ENCODE data around the gene EBI3.
A peak's percentile ranks its signal among the peaks of the same experiment; 100 is the strongest.
"Not testable (repeated sequence)": the region's sequence is repeated elsewhere in the genome, so short reads cannot be mapped to it uniquely, and the experiment has no call there.

The EBI3 gene

GRCh38 chr19:4241824-4242430 lies 12.6 kb downstream of the EBI3 start:
- no peaks in the 10 kb centered on the region for H3K9me3 ChIP-seq (ENCODE audit: control insufficient read depth, low read length)
- no peak for TF ChIP-seq CTCF (IDR thresholded peaks at IDR 0.05)
- H3K36me3 ChIP-seq (ENCODE audit: control insufficient read depth, insufficient read depth, low read length) = no peaks in the 10 kb centered on the region
- H3K79me2 ChIP-seq = no peaks in the 10 kb centered on the region
- no peaks in the 10 kb centered on the region for H3K27me3 ChIP-seq (ENCODE audit: control insufficient read depth, insufficient read depth, low read length)
- H3K9ac ChIP-seq = no peak overlapping the region
- H3K4me2 ChIP-seq (ENCODE audit: low read length) = no peak overlapping the region
- no peaks in the 10 kb centered on the region for H3K4me1 ChIP-seq
- H3K27ac ChIP-seq = no peak overlapping the region
- no peak overlapping the region for H2AFZ ChIP-seq
- H3K4me3 ChIP-seq (ENCODE audit: low read depth, low read length) = no peak overlapping the region

- not testable (repeated sequence) for H3K4me1 ChIP-seq; H3K4me3 ChIP-seq (ENCODE audit: low read depth, low read length)
Measured at GRCh38 chr19:4245938-4246337, 16.6 kb downstream of the EBI3 start.

GRCh38 chr19:4246767-4247593 lies 17.7 kb downstream of the EBI3 start, which contains the start of gene YJU2:
Gene YJU2 (plus strand): TSS chr19:4247080. CDS start chr19:4247147, 67 bp downstream.
- H3K4me1 ChIP-seq = peaks cover 6% of the 10 kb centered on the region
- TF ChIP-seq CTCF (IDR thresholded peaks at IDR 0.05) = peak; percentile 55
- peak within 1 kb of the TSS; percentile 90 for H3K4me2 ChIP-seq (ENCODE audit: low read length)
- H3K9me3 ChIP-seq (ENCODE audit: control insufficient read depth, low read length) = no peaks in the 10 kb centered on the region
- peak within 1 kb of the TSS; percentile 78 for H3K9ac ChIP-seq
- no peaks in the 10 kb centered on the region for H3K36me3 ChIP-seq (ENCODE audit: control insufficient read depth, insufficient read depth, low read length)
- H3K27ac ChIP-seq = peak within 1 kb of the TSS; percentile 100
- no peaks in the 10 kb centered on the region for H3K79me2 ChIP-seq
- H3K27me3 ChIP-seq (ENCODE audit: control insufficient read depth, insufficient read depth, low read length) = no peaks in the 10 kb centered on the region
- peak within 1 kb of the TSS; percentile 100 for H2AFZ ChIP-seq
- H3K4me3 ChIP-seq (ENCODE audit: low read depth, low read length) = peak within 1 kb of the TSS; percentile 100

More at GRCh38 chr19:4245938-4246337, 16.6 kb downstream of the EBI3 start:
- not testable (repeated sequence) for H3K27ac ChIP-seq; H3K27me3 ChIP-seq (ENCODE audit: control insufficient read depth, insufficient read depth, low read length); H3K9ac ChIP-seq; H3K79me2 ChIP-seq; H3K4me2 ChIP-seq (ENCODE audit: low read length); H3K9me3 ChIP-seq (ENCODE audit: control insufficient read depth, low read length); H3K36me3 ChIP-seq (ENCODE audit: control insufficient read depth, insufficient read depth, low read length)
- H2AFZ ChIP-seq = peak overlapping the region; percentile 100

DNA sequence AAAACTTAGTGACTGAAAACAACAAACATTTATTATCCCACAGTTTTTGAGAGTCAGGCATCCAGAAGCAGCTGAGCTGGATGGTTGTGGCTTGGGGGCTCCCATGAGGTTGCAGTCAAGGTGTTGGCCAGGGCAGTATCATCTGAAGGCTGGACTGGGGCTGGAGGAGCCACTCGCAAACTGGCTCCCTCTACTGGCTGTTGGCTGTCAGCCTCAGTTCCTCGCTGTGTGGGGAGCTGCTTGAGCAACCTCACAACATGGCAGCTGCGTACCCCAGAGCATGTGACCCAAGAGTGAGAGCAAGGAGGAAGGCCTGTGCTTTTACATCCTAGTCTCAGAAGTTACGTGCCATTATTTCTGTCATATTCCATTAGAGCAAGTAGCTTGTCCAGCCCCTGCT lies 27.2 kb downstream of the EBI3 start:
- Histone ChIP-seq H3K27ac (no peak overlapping the region), H3K27me3 (ENCODE audit: control insufficient read depth, insufficient read depth, low read length) (no peaks in the 10 kb centered on the region), H3K4me1 (no peaks in the 10 kb centered on the region), H3K4me3 (ENCODE audit: low read depth, low read length) (no peak overlapping the region), H3K4me2 (ENCODE audit: low read length) (no peak overlapping the region), H3K36me3 (ENCODE audit: control insufficient read depth, insufficient read depth, low read length) (no peaks in the 10 kb centered on the region), H3K9ac (no peak overlapping the region), H3K9me3 (ENCODE audit: control insufficient read depth, low read length) (no peaks in the 10 kb centered on the region), H3K79me2 (peaks cover 3% of the 10 kb centered on the region), H2AFZ (no peak overlapping the region)
- no peak for TF ChIP-seq CTCF (IDR thresholded peaks at IDR 0.05)

GRCh38 chr19:4257025-4257424 lies 27.7 kb downstream of the EBI3 start:
- H3K4me2 ChIP-seq (ENCODE audit: low read length) = no peak overlapping the region
- no peak overlapping the region for H3K9ac ChIP-seq
- no peaks in the 10 kb centered on the region for H3K9me3 ChIP-seq (ENCODE audit: control insufficient read depth, low read length)
- H3K27ac ChIP-seq = no peak overlapping the region
- no peak overlapping the region for H2AFZ ChIP-seq
- H3K36me3 ChIP-seq (ENCODE audit: control insufficient read depth, insufficient read depth, low read length) = no peaks in the 10 kb centered on the region
- no peak for TF ChIP-seq CTCF (IDR thresholded peaks at IDR 0.05)
- H3K27me3 ChIP-seq (ENCODE audit: control insufficient read depth, insufficient read depth, low read length) = no peaks in the 10 kb centered on the region
- H3K79me2 ChIP-seq = peaks cover 3% of the 10 kb centered on the region
- H3K4me3 ChIP-seq (ENCODE audit: low read depth, low read length) = no peak overlapping the region
- no peaks in the 10 kb centered on the region for H3K4me1 ChIP-seq
